SKM-1 treated with dmso at 0.1 percent for 144 hours (cell line): ENCODE results near the gene ARHGAP44.

Experiments
- DNase-seq: peaks from one replicate; lab custom pipeline; 2025; ENCODE audit not compliant: unreplicated experiment; lab: John Stamatoyannopoulos, UW

The ARHGAP44 gene

GRCh38 chr17:12990041-12990808, 200.9 kb downstream of the ARHGAP44 start:
- no peak for DNase-seq

- DNase-seq: no peak
Measured at GRCh38 chr17:12990926-12991325, 201.6 kb downstream of the ARHGAP44 start.

- DNase-seq: no peak
Measured at GRCh38 chr17:12992676-12993075, 203.4 kb downstream of the ARHGAP44 start.

DNA sequence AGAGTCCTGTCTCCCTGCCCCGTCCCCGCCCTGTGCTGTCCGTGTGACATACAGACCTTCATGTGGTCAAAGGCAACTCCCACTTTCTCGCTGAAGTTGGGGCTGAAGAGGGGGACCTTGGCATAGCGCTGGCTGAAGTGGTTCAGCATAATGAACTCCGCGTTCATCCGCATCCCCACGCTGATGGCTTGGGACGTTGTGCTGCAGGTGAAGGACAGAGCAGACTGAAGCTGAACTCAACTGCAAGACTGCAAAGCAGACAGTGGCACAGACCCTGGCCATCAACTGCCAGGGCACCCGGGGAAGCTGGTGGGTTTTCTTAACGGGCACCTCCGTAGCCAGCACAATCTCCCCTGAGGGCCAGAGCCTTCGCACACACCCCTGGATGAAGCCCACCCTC, 204.3 kb downstream of the ARHGAP44 start:
- DNase-seq: no peak

DNA sequence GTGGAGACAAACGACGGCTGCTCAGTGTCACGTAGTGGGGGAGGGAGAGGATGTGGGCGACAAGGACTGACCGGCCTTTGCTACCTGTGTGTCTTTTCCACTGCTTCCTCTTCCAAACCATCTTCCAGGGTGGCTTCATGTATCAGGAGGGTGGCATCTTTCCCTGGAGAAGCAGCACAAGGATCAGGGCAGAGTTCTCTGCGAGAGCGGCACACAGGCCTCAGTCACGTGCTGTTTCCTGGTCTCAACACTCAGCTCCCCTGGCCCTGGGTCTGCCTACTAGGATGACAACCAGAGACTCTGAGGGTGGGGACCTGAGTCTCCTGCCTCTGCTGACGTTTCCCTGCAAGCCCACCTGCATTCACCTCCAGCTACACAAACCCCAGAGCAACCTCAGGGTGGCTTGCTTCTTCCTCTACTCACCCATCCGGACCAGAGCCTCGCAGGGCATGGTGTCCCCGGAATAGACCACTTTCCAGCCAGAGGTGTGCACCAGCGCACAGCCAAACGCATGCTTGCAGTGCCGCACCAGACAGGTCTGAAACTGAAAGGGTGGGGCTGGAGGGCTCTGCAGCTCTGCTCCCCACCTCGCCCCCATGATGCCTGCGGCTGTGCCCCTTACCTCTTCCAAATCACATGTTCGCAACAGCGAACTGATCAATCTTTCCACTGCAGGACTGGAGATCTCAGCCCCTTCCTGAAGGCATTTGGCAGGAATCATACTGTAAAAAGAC, 205.2 kb downstream of the ARHGAP44 start:
- no peak for DNase-seq

DNA sequence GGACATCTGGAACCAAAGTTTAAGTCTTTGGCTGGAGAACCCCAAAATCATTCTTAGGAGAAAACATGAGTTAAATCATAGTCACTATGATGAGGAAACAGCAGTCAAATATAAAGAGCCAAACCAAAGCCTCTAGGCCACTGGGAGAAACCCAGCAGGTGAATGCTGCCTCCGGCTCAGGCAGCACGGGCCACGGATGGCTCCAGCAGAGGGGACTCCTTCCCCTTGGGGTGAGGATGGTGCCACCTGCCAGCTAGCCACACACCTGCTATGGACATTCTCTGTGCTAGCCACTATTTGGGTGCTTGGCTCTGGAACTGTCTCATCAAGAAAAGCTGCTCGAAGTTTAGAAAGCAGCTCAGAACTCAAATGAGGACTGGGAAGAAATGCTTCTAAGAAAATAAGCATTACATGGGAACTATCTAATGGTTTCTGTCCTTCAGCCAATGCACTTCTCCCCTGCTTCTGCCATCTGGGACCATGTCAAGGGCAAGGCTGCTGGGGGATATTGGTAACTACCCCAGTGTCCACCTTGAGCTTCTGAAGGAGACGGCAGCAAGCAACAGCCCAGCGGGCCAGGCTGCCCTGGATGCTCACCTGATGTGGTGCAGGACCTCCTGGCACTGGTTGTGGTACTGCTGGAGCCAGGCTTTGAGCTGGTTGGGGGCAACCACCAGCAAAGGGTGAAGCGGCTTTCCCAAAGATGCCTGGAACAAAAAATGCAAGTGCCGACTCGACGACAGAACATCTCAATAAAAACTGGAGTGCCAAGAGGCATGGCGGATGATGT, 206.0 kb downstream of the ARHGAP44 start:
- DNase-seq: no peak

DNA sequence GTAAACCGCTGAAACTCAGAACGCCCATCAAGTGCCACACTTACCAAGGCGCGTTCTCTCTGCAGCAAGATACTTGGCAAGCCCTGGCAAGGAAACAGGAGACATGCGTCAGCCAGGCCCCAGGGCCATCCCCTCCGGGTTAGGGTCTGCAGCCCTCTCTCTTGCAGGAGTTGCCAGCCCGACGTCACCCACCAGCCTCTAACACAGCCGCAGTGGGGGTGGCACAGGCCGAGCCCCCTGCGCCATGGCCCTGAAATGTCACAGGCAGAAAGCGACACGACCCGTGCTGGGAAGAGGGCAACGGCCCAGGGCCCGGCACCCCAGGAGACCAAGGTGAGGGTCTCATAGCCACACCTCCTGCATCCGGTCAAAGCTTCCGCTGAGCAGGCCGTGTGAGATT, 206.6 kb downstream of the ARHGAP44 start:
- DNase-seq: no peak

DNA sequence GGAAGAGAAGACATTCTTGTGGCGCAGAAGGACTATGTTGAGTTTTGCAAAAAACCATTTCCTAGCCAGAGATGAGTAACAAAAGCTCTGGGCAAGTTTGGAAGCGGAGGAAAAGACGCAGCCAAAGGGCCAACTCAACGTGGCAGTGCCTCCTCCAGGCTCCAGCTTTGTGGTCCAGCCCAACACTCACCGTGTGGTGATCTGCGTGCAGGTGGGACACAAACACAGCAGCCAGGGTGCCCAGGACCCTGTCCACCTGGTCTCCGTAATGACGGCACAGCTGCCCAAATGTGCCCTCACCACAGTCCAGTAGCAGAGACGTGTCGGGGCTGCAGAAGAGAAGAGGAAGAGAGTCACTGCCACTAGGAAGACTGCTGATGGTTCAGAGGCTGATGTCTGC, 207.1 kb downstream of the ARHGAP44 start:
- no peak for DNase-seq

DNA sequence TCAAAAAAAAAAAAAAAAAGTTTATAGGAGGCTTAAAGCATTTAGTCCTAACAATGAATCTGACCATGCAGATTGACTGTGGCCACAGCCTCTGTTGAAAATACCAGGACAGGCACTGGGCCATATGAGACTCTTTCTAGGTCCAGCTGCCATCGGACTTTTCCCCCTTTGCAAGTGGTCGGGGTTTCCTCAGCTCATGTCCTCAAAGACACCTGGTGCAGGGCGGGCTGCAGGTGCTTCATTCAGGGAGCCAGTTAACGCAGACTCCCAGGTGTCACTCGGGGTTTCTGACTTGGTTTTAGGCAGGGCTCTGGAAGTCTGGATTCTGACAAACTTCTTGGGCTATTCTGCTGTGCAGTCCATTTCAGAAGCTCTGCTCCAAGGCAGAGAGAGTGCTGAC, 207.6 kb downstream of the ARHGAP44 start:
- no peak for DNase-seq

DNA sequence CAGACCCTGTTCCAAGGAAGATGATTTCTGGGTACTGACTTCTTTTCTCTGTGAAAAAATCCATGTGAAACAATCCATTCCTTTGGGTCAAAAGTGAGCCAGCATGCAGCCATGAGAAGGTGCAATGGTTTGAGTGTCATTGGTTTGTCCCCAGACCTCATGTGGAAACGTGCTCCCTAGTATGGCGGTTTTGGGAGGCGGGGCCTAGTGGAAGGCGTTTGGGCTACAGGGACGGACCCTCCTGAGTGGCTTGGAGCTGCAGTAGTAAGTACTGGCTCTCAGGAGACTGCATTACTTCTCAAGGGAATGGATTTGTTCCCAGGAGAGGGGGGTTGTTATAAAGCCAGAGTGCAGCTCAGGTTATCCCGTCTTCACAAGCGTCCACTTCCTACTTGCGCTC, 209.2 kb downstream of the ARHGAP44 start:
- no peak for DNase-seq

DNA sequence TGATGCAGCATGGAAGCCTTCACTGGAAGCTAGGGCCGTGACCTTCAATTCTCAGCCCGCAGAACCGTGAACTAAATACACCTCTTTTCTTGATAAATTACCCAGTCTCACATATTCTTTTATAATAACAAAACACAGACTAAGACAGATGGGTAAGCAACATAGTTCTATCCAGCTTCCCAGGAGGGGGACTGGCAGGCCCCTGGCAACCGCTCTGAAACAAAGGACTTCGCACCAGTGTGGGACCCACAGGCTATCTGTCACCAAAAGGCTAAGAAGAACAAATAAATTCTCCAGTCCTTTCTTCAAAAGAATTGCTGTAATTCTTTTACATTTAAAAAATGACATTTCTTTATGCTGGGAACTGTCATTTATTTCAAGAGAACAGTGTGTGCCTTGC, 209.6 kb downstream of the ARHGAP44 start:
- no peak for DNase-seq

- no peak for DNase-seq
Measured at GRCh38 chr17:13000561-13000960, 211.3 kb downstream of the ARHGAP44 start.

DNA sequence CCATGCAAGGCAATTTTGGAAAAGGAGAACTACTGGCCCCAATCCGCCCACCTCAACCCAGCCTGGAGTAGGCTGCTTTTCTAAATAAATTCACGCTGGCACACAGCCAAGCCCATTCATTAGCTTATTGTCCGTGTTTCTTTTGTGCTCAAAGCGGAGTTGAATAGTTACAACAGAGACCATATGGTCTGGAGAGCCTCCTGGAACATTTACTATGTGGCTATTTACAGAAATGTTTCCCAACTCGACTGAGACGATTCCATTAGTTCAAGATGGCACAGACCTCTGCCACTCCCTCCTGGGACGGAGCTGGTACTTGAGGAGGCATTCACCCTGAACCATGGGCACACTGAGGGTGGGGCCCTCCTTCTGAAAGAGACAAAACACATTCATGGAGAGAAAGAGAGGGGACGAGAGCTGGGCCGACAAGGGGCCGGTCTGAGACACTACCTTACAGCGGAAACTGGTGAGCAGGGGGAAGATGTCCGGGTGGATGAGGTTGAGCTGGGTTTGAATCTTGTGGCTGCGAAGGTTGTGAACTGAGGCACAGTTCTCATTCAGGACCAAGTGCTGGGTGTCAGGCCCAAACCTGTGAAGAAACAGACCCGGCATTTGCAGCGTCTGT, 212.8 kb downstream of the ARHGAP44 start:
- no peak for DNase-seq

DNA sequence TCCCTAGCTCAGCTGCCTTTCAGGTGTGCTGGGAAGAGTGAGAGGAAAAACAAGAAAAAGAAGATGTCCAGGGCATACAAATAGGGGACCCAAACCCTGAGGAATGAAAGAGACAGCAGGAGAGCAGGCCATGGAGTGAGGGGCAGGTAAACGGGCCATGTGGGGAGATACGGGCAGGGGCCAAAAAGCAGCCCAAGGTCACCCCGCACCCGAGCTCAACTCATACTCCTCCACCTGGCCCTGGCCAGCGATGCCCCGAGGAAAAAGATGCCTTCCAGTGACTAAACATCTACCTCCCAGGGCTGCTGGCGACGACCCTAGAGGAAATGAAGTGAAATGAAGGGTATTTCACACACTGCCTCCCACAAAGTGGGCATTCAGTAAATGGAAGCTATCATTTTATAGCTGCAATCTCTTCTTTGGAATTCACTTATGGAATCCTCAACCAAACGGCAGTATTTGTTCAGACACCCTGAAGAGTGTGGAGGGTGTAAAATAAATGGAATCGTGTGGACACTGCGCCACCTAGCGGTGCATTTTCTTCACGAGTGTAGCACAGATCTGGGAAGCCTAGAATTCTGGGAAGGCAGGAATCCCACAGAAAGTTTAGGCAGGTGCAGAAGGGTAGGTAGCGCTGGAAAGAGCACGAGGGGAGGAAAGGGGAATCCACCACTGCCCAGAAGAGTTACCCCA, 213.6 kb downstream of the ARHGAP44 start:
- no peak for DNase-seq

DNA sequence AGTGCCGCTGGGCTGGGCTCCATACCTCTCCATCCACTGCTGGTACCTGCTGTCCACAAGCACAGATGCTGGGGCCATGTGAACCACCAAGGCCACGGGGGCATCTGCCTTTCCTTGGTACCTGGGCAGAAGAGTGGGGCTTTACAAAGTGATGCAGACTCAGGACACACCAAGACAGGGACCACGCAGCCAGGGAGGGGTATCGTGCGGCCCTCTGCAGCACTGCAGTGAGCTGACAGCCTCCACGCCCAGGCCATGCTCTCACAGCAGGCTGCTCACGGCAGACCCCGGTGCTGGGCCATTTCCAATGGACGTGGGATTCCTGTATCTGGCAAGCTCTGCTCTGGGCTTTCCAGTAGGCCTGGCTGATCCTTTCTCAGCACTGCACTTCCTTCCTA, 214.2 kb downstream of the ARHGAP44 start:
- no peak for DNase-seq

DNA sequence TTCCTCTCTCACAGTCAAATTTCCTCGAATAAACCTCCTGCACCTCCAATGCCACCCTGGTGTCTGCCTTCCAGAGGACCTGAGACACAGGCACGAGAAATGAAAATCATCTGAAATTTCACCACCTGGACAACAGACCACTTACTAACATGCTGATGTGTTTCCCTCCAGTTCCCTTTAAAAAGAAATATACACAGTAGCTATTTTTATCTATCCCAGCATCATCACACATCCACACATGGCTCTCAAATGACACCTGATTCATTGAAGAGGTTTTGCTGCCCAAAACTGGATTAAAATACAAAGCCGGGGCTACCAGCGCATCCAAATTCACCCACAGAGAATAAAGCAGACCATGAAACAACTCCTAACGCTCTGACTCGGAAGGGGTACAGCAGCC, 214.6 kb downstream of the ARHGAP44 start:
- DNase-seq: no peak

DNA sequence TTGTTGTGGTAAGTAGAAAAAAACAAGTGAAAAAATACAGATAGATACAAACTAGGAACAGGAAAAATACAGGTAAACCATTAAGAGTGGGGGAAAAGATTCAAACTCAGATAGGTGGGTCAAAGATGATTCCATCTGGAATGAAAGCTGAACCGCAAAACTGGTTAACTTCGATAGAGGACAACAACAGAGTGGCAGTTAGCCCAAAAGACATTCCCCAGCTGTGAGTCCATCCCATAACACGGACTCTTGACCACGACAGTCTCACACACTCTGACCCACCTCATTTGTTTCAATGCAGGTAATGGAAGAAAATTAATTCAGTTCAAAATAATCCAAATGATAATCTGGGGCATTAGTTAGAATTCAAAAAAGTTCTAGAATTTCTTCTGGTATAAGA, 215.0 kb downstream of the ARHGAP44 start:
- no peak for DNase-seq

- no peak for DNase-seq
Measured at GRCh38 chr17:13005530-13005929, 216.2 kb downstream of the ARHGAP44 start.

GRCh38 chr17:13008461-13008860, 219.2 kb downstream of the ARHGAP44 start:
- DNase-seq: no peak

- no peak for DNase-seq
Measured at GRCh38 chr17:13010959-13011358, 221.7 kb downstream of the ARHGAP44 start.

DNA sequence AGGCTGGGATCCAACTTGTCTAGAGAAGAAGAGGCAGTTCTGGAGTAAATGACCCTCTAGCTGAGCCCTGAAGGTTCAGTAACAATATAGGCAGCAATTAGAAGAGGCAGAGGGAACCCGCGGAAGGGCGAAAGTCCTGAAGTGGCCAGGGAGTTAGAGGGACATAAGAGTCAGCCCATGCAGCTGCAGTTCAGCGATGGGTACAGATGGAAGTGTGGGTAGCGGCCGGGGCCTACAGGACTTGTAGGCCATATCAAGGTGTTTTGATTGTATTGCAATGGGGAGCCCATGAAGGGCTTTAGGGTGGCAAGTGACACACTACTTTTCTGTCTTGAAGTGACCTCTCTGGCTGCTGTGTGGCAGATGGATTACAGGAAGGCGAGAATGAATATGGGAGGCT, 225.5 kb downstream of the ARHGAP44 start:
- DNase-seq: no peak
